Spleen (tissue), 7 donors: ENCODE results near the gene UCP1.

Source experiments
- POLR2A ChIP-seq, 3 donors: fragments of 450-650 bp; IDR thresholded peaks; one replicate each; pipeline ENCODE4 v1.5.1; 2017; ENCODE audit warnings: antibody characterized with exemption in 3 of 3, mild to moderate bottlenecking in 1 of 3
- POLR2AphosphoS5 ChIP-seq, 3 donors: sonication (generic); formaldehyde crosslinking; IDR thresholded peaks; one replicate each; pipeline ENCODE4 v1.5.1; 2017; ENCODE audit warnings: antibody characterized with exemption in 3 of 3
- TF ChIP-seq, protein P1 (sequence below), 11 experiments: fragments of 200-600 bp in 7 of 11; fragments of 450-650 bp in 4 of 11; sonication (generic) in 4 of 11; IDR thresholded peaks in 8 of 11; conservative IDR thresholded peaks in 3 of 11; 1 replicate in 7 of 11; 2 replicates in 4 of 11; pipeline versions ENCODE4 v1.4.0 to v1.8.0; 2016 to 2021; ENCODE audit warnings: antibody characterized with exemption in 11 of 11, inconsistent platforms in 4 of 11, mild to moderate bottlenecking in 1 of 11
- donor health status: DM: no; HTN: no; CAD: no; lungs with moderate emphysema.
- donor health status: DM: no; HTN: no; CAD: no.
- donor health status: DM: no; HTN: no; CAD: no.

DNA sequence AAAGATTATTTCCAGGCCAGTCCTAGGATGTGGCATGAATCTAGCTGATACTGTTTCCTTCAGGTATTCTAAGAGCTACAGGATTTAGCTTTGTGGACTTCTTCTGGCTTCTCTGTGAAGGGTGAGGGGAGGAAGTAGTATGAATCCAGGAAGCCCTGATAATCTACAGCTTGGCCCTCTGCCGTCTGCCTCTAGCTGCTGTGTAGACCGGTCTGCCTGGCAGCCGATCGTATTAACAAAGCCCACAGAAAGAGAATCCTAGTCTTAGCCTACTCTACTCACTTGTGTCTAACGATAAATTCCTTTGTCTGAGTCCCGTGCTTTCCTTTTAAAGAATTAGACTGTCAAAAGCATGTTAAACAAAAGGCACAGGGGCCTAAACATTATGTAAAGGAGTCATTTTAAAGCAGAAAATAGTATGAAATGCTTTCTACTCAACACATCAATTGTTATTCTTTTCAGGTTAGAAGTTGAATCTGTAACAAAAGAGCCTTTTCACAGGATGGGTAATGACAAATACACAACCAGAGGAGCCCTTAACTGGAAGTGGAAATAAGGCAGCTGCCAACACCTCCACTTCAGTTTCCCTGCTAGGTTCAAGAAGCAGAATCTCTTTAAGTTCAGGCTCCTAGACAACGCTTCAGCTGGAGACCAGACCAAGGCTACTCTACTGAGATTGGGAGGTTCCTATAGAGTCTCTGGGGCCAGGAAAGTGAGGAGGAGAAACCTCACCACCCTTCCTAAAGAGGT lies 48.9 kb upstream of the UCP1 start:
- TF ChIP-seq POLR2A (IDR thresholded peaks at IDR 0.05) = no peak
- TF ChIP-seq POLR2AphosphoS5 (IDR thresholded peaks at IDR 0.05) = no peak
- TF ChIP-seq, protein P1, sequence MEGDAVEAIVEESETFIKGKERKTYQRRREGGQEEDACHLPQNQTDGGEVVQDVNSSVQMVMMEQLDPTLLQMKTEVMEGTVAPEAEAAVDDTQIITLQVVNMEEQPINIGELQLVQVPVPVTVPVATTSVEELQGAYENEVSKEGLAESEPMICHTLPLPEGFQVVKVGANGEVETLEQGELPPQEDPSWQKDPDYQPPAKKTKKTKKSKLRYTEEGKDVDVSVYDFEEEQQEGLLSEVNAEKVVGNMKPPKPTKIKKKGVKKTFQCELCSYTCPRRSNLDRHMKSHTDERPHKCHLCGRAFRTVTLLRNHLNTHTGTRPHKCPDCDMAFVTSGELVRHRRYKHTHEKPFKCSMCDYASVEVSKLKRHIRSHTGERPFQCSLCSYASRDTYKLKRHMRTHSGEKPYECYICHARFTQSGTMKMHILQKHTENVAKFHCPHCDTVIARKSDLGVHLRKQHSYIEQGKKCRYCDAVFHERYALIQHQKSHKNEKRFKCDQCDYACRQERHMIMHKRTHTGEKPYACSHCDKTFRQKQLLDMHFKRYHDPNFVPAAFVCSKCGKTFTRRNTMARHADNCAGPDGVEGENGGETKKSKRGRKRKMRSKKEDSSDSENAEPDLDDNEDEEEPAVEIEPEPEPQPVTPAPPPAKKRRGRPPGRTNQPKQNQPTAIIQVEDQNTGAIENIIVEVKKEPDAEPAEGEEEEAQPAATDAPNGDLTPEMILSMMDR (IDR thresholded peaks at IDR 0.05 in 8 of 11, conservative IDR thresholded peaks at IDR 0.05 in 3 of 11) = no peak
